Stimulated activated naive CD8-positive, alpha-beta T cell treated with anti-CD3 and anti-CD28 coated beads, Interleukin-15, amount 100 ng/mL, for 72 hours (primary cell): Measurements from ENCODE around the gene SEMA4B.
A peak's percentile ranks its signal among the peaks of the same experiment; 100 is the strongest.

Experiments
- ATAC-seq: fragments of 150-1000 bp; cut with Tn5 transposase; 2 replicates; pipeline ENCODE4 v1.10.0; 2021; ENCODE audit warnings: mild to moderate bottlenecking, moderate library complexity
- DNase-seq, 2 donors: peaks; one replicate each; pipeline ENCODE4 v3.0.0; 2021 to 2022
- H3K27ac Mint-ChIP-seq, 2 donors: one replicate each; pipeline ENCODE4 v1.8.0; 2022; ENCODE audit warnings: mild to moderate bottlenecking in 2 of 2, mixed read lengths in 2 of 2, moderate library complexity in 2 of 2
- H3K27me3 Mint-ChIP-seq: one replicate; pipeline ENCODE4 v1.8.0; 2022; ENCODE audit warnings: mixed read lengths
- H3K4me1 Mint-ChIP-seq: one replicate; pipeline ENCODE4 v1.8.0; 2022; ENCODE audit warnings: mild to moderate bottlenecking, mixed read lengths
- H3K4me3 Mint-ChIP-seq, 2 donors: one replicate each; pipeline ENCODE4 v1.8.0; 2022; ENCODE audit warnings: mild to moderate bottlenecking in 2 of 2, mixed read lengths in 2 of 2, moderate library complexity in 1 of 2
- H3K9me3 Mint-ChIP-seq, 2 donors: one replicate each; pipeline ENCODE4 v1.8.0; 2022; ENCODE audit warnings: mixed read lengths in 2 of 2

SEMA4B gene

GRCh38 chr15:90191344-90191687 is 9.8 kb upstream of the SEMA4B start:
- Mint-ChIP-seq H3K4me1 (peaks cover 27% of the 10 kb centered on the region), H3K9me3 (no peaks in the 10 kb centered on the region), H3K27ac (no peak overlapping the region), H3K4me3 (no peak overlapping the region), H3K27me3 (no peaks in the 10 kb centered on the region)
- DNase-seq = no peak
- no peak for ATAC-seq

DNA sequence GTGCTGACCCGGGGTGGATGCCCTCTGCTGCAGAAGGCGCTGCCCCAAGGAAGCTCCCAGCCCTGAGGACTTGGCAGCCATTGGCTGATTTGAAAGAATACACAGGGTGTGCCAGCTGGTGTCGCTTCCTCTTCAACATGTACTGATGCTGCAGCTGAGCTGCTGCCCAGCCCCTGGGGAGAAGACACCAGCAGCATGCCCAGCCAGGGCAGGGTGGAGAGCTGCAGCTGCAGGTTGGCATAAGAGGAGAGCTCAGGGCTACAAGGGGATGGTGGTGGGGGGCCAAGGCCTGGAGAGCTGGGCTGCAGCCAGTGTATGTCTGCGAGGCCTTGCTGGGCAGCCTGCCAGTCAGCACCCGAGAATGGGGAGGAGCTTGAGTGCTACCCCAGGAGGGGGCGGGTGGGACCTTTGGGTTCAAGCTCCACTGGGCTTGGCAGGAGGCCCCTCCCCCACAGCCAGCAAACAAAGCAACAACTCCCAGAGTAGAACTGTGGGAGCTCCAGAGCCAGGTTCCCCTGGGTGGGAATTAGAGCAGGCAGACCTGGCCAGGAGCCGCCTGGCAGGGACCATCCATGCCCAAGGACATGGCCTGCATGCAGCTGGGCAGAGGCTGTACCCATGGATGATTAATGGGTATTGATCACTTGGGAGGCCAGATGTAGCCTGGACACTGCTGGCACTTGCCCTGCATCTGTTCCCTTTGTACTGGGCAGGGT is 9.2 kb upstream of the SEMA4B start:
- peak; percentile 74 for ATAC-seq
- Mint-ChIP-seq H3K9me3 (no peaks in the 10 kb centered on the region), H3K4me3 (peak overlapping the region; percentile 31 to 73), H3K27ac (peak overlapping the region; percentile 66 to 72), H3K4me1 (peaks cover 27% of the 10 kb centered on the region), H3K27me3 (no peaks in the 10 kb centered on the region)
- peak; percentile 29 to 34 for DNase-seq

DNA sequence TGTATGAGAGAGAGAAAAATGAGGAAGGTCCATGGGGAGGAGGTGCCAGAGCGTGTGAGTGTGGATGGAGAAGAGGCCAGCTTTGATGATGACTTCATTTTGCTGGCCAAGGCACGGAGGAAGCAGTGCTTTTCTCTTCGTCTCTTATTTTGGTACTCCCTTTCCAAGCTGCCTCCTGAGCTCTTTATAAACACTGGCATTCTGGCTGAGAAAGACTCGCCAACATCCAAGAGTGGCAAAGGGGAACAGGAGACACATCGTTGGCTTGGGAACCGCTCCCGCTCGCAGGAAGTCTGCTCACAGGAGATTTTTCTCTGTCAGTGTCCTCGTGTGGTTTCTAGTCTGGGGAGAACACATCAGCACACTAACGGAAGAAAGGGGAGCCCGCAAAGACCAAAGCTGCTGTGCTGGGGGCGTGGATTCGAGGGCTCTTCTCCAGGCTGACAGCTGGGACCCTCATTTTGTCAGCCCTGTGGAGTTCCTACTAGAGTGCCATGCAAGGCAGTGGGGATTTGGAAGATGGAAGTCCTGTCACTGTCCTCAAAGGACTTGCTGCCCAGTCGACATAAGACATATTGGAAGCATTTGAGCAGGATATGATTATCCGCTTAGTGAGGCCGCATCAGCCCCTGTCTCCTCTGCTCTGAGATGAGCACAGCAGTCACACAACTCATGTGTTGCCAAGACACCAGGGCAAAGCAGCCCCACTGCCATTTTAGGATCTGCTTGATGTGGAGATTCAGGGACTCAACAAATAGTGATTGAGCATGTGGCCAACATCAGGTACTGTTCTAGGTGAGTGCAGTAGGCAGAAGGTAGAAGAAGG is 8.0 kb upstream of the SEMA4B start:
- Mint-ChIP-seq H3K27ac (peak overlapping the region in 1 of 2 donors; percentile 4), H3K4me3 (peak overlapping the region in 1 of 2 donors; percentile 64), H3K27me3 (no peaks in the 10 kb centered on the region), H3K9me3 (no peaks in the 10 kb centered on the region), H3K4me1 (peaks cover 27% of the 10 kb centered on the region)
- ATAC-seq (peak; percentile 38), DNase-seq (no peak)

- Mint-ChIP-seq H3K27me3 (no peaks in the 10 kb centered on the region), H3K27ac (no peak overlapping the region), H3K4me1 (peaks cover 27% of the 10 kb centered on the region), H3K9me3 (no peaks in the 10 kb centered on the region), H3K4me3 (no peak overlapping the region)
- DNase-seq (no peak), ATAC-seq (no peak)
Observed at GRCh38 chr15:90194655-90195054, 6.5 kb upstream of the SEMA4B start.

DNA sequence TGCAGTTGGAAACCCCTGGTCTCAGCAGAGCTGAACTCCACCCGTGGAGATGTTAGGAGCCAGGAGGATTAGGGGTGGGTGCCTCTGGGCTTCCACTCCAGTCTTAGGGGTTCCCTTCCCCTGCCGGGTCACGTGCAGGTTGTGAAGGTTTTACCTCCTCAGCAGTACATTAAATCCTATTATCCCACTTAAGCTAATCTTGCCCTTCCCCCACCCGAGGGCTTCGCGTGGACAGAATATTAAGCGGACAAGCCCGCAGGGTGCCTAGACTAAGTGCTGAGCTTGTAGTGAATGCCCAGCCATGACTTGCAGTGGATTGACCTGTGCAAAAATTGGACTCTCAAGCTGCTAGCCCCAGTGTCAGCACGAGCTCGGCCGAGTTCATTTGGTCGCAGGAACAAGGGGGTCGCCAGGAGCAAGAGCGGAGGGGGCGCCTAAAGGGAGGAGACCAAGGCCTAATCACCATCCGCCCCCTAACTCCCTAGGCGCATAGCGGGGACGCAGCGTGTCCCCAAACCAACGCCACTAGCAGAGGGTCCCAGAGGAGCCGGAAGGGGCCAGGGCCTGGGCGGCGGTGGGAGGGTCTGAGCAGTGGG is 498 bp upstream of the SEMA4B start:
- ATAC-seq (no peak), DNase-seq (no peak)
- Mint-ChIP-seq H3K27me3 (peaks cover 8% of the 10 kb centered on the region), H3K27ac (peak overlapping the region in 1 of 2 donors; percentile 64), H3K4me3 (peak overlapping the region; percentile 85 to 90), H3K9me3 (no peaks in the 10 kb centered on the region), H3K4me1 (peaks cover 23% of the 10 kb centered on the region)

DNA sequence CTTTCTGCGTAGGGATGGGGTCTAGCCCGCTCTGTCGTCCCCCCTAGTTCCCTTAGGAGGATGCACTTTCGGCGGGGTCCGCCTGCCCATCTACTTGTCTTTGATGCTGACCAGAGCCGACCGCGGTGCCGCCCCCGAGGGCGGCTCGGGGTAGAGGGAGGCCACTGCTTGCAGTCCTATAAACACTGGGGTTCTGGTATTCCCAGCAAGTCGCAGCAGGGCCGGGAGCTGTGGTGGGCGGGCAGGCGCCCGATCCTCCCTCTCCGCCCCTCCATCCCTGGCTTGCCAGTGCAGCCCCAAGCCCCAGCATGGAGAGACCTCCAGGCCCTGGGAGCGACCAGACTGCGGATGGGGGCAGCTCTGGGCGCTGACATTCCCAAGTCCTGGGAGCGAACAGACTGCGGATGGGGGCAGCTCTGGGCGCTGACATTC is 830 bp downstream of the SEMA4B start:
- no peak for ATAC-seq
- no peak overlapping the region for H3K27ac Mint-ChIP-seq
- no peak for DNase-seq
- peaks cover 23% of the 10 kb centered on the region for H3K4me1 Mint-ChIP-seq
- H3K9me3 Mint-ChIP-seq = no peaks in the 10 kb centered on the region
- H3K27me3 Mint-ChIP-seq = peaks cover 8% of the 10 kb centered on the region
- peak overlapping the region; percentile 81 to 82 for H3K4me3 Mint-ChIP-seq

DNA sequence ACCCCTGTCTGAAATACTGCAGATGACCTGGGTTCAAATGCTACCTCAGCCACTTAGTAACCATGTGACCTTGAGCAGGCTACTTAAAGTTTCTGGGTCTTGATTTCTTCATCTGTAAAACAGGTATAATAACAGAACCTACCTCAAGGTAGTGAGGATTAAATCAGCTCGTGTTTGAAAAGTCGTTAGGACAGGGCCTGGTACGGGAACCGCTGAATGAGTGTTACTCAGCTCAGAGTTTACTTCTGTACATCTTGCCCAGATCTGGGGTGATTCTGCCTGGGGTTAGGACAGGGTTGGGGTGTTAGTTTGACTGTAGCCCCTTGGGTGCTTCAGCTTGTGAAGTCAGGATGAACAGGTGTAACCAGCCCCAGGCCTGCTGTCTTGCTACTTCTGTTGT is 1.8 kb downstream of the SEMA4B start:
- peaks cover 23% of the 10 kb centered on the region for H3K4me1 Mint-ChIP-seq

GRCh38 chr15:90203473-90203872 is 2.3 kb downstream of the SEMA4B start:
- Mint-ChIP-seq H3K9me3 (no peaks in the 10 kb centered on the region), H3K27ac (no peak overlapping the region), H3K27me3 (peaks cover 8% of the 10 kb centered on the region), H3K4me1 (peaks cover 23% of the 10 kb centered on the region), H3K4me3 (no peak overlapping the region)
- ATAC-seq (no peak), DNase-seq (no peak)

More for the DNA sequence above, 1.8 kb downstream of the SEMA4B start:
- peak overlapping the region; percentile 77 to 85 for H3K4me3 Mint-ChIP-seq
- no peak overlapping the region for H3K27ac Mint-ChIP-seq
- no peaks in the 10 kb centered on the region for H3K9me3 Mint-ChIP-seq
- peaks cover 8% of the 10 kb centered on the region for H3K27me3 Mint-ChIP-seq
- no peak for DNase-seq
- ATAC-seq = no peak

DNA sequence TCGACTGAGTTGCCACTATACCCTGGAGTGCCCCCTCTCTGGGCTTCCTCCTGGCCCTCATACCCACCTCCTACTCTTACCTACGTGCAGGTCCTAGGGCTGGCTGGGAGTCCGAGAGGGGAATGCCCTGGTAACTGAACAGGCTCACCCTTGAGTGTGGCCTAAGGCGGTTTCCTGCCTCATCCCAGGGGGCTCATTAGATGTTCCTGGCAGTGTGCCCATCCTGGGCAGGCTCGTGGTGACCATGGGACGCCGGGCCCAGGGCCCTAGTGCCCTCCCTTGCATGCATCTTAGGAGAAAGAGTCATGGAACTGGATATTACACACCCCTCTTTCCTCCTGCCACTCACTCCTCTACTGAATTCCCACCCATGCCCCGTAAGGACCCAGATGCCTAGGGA is 2.8 kb downstream of the SEMA4B start:
- ATAC-seq (no peak), DNase-seq (no peak)
- Mint-ChIP-seq H3K27me3 (peaks cover 8% of the 10 kb centered on the region), H3K27ac (no peak overlapping the region), H3K4me1 (peaks cover 23% of the 10 kb centered on the region), H3K9me3 (no peaks in the 10 kb centered on the region), H3K4me3 (no peak overlapping the region)

- Mint-ChIP-seq H3K4me3 (no peak overlapping the region), H3K9me3 (no peaks in the 10 kb centered on the region)
- no peak for ATAC-seq
Observed at GRCh38 chr15:90205050-90205848, 4.1 kb downstream of the SEMA4B start.

GRCh38 chr15:90205886-90206285 is 4.8 kb downstream of the SEMA4B start:
- Mint-ChIP-seq H3K4me3 (no peak overlapping the region), H3K27me3 (peaks cover 8% of the 10 kb centered on the region), H3K9me3 (no peaks in the 10 kb centered on the region), H3K4me1 (peaks cover 32% of the 10 kb centered on the region), H3K27ac (no peak overlapping the region)
- DNase-seq = no peak
- no peak for ATAC-seq

More at GRCh38 chr15:90205050-90205848, 4.1 kb downstream of the SEMA4B start:
- H3K27ac Mint-ChIP-seq = no peak overlapping the region
- no peak for DNase-seq
- H3K27me3 Mint-ChIP-seq = peaks cover 8% of the 10 kb centered on the region
- peaks cover 32% of the 10 kb centered on the region for H3K4me1 Mint-ChIP-seq

DNA sequence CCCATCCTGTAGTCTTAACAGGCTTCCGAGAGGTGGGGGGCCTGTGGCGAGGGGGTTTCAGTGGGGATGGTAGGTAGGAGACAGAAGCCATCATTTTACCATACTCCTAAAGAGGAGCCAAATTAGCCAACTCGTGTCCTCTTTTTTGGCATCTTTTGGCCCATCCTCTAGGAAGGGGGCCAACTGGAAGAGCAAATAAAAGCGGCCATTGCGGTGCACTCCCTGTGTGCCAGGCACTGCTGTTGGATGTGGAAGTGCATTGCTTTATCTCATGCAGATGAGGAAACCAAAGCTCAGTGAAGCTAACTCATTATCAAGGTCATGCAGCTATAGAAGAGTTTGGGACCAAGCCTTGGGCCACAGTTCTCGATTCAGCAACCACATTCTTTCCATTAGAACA is 6.1 kb downstream of the SEMA4B start:
- ATAC-seq = no peak
- no peaks in the 10 kb centered on the region for H3K9me3 Mint-ChIP-seq
- no peak for DNase-seq
- H3K4me3 Mint-ChIP-seq = no peak overlapping the region
- peaks cover 27% of the 10 kb centered on the region for H3K4me1 Mint-ChIP-seq
- H3K27me3 Mint-ChIP-seq = peaks cover 5% of the 10 kb centered on the region
- no peak overlapping the region for H3K27ac Mint-ChIP-seq

DNA sequence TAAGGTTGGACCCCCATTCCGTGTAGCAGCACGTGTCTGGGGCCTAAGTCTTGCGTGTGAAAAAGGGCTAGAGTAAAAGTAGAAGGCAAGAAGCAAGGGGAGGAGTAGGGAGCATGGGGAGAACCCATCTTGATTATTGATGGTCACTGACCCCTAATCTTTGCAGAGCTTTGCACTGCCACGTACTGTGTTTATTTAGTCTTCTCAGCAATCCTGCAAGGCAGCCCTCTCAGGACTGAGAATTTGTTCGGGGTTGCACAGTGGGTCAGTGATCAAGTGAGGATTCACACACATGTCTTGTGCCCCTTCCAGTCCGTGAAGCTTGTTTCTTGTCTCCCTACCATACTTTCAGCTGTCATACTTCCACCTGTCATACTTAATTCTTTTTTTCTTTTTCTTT is 7.2 kb downstream of the SEMA4B start:
- Mint-ChIP-seq H3K4me1 (peaks cover 17% of the 10 kb centered on the region), H3K4me3 (no peak overlapping the region), H3K27me3 (no peaks in the 10 kb centered on the region), H3K9me3 (no peaks in the 10 kb centered on the region), H3K27ac (no peak overlapping the region)
- no peak for ATAC-seq
- DNase-seq = no peak

DNA sequence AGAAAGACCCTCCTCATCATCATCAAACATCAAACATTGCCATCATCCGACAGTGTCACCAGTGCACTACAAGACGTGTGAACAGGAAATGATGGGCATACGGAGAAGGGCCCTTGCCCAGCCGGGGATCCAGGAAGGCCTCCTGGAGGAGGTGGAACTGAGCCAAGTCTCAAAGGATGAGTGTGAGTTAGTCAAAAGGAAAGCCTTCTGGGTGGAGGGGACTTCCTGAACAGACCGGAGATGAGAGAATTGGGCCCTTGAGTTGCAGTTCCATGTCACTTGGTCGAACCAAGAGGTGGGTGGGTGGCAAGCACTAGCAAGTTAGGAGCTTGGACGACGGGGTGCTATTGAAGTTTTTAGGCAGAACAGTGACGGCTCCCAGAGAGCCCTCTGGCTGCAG is 8.5 kb downstream of the SEMA4B start:
- peak overlapping the region in 1 of 2 donors; percentile 89 for H3K27ac Mint-ChIP-seq
- no peaks in the 10 kb centered on the region for H3K9me3 Mint-ChIP-seq
- ATAC-seq (peak; percentile 71), DNase-seq (peak in 1 of 2 donors; percentile 26)
- no peak overlapping the region for H3K4me3 Mint-ChIP-seq
- H3K4me1 Mint-ChIP-seq = peaks cover 17% of the 10 kb centered on the region
- no peaks in the 10 kb centered on the region for H3K27me3 Mint-ChIP-seq

- no peak for DNase-seq
- Mint-ChIP-seq H3K27me3 (no peaks in the 10 kb centered on the region), H3K4me3 (no peak overlapping the region), H3K9me3 (no peaks in the 10 kb centered on the region), H3K4me1 (peaks cover 17% of the 10 kb centered on the region), H3K27ac (peak overlapping the region in 1 of 2 donors; percentile 29)
- ATAC-seq = no peak
Observed at GRCh38 chr15:90210593-90210992, 9.5 kb downstream of the SEMA4B start.
